Calu3 (cell line): ENCODE data around the gene SRMS. TPM values are rescaled to one million over a fixed set of nuclear protein-coding genes. Genes with fewer than 3 reads are reported as not detected.
A peak's percentile ranks its signal among the peaks of the same experiment; 100 is the strongest.

Experiments
- BruUV-seq: library from RNA; stranded (reverse); fragments of 400-500 nt; replicated peaks from 2 replicates; lab custom pipeline; 2021; lab: Mats Ljungman, UMichigan
- CTCF ChIA-PET: fragments of 300-600 bp; sonication (Branson Sonifier 250); formaldehyde crosslinking; loops from one replicate; lab custom pipeline; 2022; ENCODE audit warnings: antibody characterized with exemption; lab: Charles Lee
- DNase-seq: peaks from one replicate; pipeline ENCODE4 v3.0.0; 2022
- H3K27ac Mint-ChIP-seq: one replicate; pipeline ENCODE4 v1.8.0; 2022; ENCODE audit warnings: mixed read lengths; ENCODE audit not compliant: unreplicated experiment
- H3K27me3 Mint-ChIP-seq: one replicate; pipeline ENCODE4 v1.8.0; 2022; ENCODE audit warnings: mixed read lengths; ENCODE audit not compliant: unreplicated experiment
- H3K36me3 Mint-ChIP-seq: one replicate; pipeline ENCODE4 v1.8.0; 2022; ENCODE audit warnings: mild to moderate bottlenecking, moderate library complexity, mixed read lengths; ENCODE audit not compliant: insufficient read depth, unreplicated experiment
- H3K4me1 Mint-ChIP-seq: one replicate; pipeline ENCODE4 v1.8.0; 2022; ENCODE audit warnings: mild to moderate bottlenecking, low read depth, mixed read lengths; ENCODE audit not compliant: unreplicated experiment
- H3K4me3 Mint-ChIP-seq: one replicate; pipeline ENCODE4 v1.8.0; 2022; ENCODE audit warnings: mild to moderate bottlenecking, low read depth, moderate library complexity, mixed read lengths; ENCODE audit not compliant: unreplicated experiment
- H3K9me3 Mint-ChIP-seq: one replicate; pipeline ENCODE4 v1.8.0; 2022; ENCODE audit warnings: low read depth, mixed read lengths; ENCODE audit not compliant: unreplicated experiment
- CTCF ChIP-seq: fragments of 200-600 bp; IDR thresholded peaks from one replicate; pipeline ENCODE4 v1.8.0; 2022; ENCODE audit warnings: antibody characterized with exemption; ENCODE audit not compliant: unreplicated experiment
- intact Hi-C: fragments of 100-400 bp; cut with micrococcal nuclease; formaldehyde crosslinking; loops from one replicate; pipeline ENCODE4 v1.10.0; 2022; ENCODE audit not compliant: unreplicated experiment
- total RNA-seq: library from RNA; stranded (reverse); gene quantifications from 2 replicates; pipeline ENCODE4 v1.2.3, GENCODE V29; 2022

Gene SRMS
- total RNA-seq, 1 experiment from 2014 or later = not detected

- CTCF ChIA-PET = interaction anchor here (0.6 to 2.5 kb wide), 4 partner anchors 14 to 265 kb away, joined by 3 to 14 read pairs (median 6); partner anchors contain the start of gene PPDPF
- DNase-seq = no peak
- TF ChIP-seq CTCF = no peak
- Mint-ChIP-seq H3K4me1 (no peaks in the 10 kb centered on the region), H3K27me3 (peaks cover 33% of the 10 kb centered on the region), H3K27ac (no peak overlapping the region), H3K9me3 (peaks cover 4% of the 10 kb centered on the region), H3K4me3 (peak overlapping the region; percentile 9), H3K36me3 (peaks cover 35% of the 10 kb centered on the region)
- intact Hi-C loops = no loop called here
- BruUV-seq = no TSS peak
Measured at GRCh38 chr20:63500902-63501817, 46.4 kb downstream of the SRMS start.

DNA sequence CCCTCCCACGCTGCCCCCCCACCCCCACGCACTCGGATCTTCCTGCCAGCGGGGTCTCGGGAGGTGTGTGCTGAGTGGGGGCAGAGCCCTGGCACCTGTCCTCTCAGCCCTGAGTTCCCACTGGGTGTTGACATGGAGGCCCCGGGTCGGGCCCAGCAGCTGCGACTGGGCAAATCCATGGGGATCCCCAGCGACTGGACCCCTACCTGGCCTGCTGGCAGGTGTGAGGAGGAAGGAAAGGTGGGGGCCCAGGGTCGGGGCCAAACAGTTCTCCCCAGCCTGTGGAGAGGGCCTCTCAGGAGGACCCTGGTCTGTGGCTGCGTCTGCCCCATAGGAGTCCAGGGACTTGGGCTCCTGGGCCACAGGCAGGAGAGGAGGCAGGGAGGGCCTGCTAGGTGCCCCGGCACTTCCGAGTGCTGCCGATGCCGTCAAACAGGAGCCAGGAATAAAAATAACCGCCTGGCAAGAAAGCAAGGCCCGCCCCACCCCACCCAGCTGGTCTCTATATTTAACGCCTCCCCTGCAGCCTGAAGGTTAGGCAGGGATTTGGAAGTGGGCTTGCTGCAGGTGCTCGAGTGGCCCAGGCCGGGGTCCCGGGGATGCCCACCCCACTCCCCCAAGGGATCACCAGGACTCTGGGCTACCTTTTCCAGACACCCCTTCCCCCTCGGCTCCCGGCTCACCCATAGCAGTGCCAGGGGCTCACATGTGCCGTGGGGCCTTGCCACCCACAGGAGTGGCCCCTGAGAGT is 47.2 kb downstream of the SRMS start:
- no peak for TF ChIP-seq CTCF
- Mint-ChIP-seq H3K4me3 (peak overlapping the region; percentile 75), H3K9me3 (peaks cover 4% of the 10 kb centered on the region), H3K27me3 (peaks cover 24% of the 10 kb centered on the region), H3K27ac (no peak overlapping the region), H3K36me3 (peaks cover 40% of the 10 kb centered on the region), H3K4me1 (no peaks in the 10 kb centered on the region)
- CTCF ChIA-PET = interaction anchor here (0.6 kb wide), 2 partner anchors 188 to 266 kb away, joined by 3 to 5 read pairs; no protein-coding TSS in a partner anchor
- intact Hi-C loops = no loop called here
- no TSS peak for BruUV-seq
- no peak for DNase-seq

DNA sequence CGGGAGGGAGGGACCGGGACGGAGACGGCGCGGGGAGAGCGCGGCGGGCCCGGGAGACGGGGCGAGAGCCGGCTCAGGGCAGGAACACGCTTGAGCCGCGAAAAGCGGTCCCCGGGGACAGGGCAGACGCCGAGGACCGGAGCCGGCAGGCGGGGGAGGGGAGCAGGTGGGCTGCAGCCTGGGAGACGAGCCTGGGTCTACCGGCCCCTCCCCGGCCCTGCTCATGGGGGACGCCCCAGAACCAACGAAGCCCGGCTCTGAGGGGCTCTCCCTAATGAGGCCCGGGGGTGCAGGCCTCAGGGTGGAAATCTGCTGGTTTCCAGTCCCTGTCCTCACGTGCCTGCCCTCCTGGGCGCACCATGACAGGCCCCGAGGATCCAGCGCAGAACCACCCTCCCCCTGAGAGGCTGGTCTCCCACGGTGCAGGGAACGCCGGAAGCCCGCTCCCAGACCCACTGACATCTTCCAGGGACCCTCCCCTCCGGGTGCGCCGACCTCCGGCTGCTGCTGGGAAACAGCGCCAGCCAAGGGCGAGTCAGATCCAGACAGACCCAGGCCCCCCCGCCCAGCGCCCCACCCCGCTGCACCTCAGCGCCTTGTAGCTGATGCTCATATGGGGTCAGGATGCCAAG is 48.1 kb downstream of the SRMS start:
- Mint-ChIP-seq H3K27me3 (peaks cover 16% of the 10 kb centered on the region), H3K4me1 (no peaks in the 10 kb centered on the region), H3K4me3 (peak overlapping the region; percentile 75), H3K27ac (no peak overlapping the region), H3K9me3 (no peaks in the 10 kb centered on the region), H3K36me3 (peaks cover 45% of the 10 kb centered on the region)
- intact Hi-C loops = loop anchor here (2.0 kb wide), 1 partner anchor 21 kb away; the partner anchor contains the start of gene PPDPF
- no TSS peak for BruUV-seq
- peak; percentile 40 for DNase-seq
- CTCF ChIA-PET = no interaction called here
- no peak for TF ChIP-seq CTCF

GRCh38 chr20:63498960-63499337 is 48.6 kb downstream of the SRMS start, which contains the start of gene EEF1A2:
TSS of gene EEF1A2 (minus strand) at chr20:63499083. CDS start at chr20:63497763, 1,320 bp downstream.
- no peaks in the 10 kb centered on the region for H3K9me3 Mint-ChIP-seq
- peaks cover 45% of the 10 kb centered on the region for H3K36me3 Mint-ChIP-seq
- peaks cover 11% of the 10 kb centered on the region for H3K27me3 Mint-ChIP-seq
- H3K4me3 Mint-ChIP-seq = peak within 1 kb of the TSS; percentile 75
- peak; percentile 38 for TF ChIP-seq CTCF
- CTCF ChIA-PET = no interaction called here
- DNase-seq = peak; percentile 73
- intact Hi-C loops = loop anchor here (2.0 kb wide), 1 partner anchor 22 kb away; the partner anchor contains the start of gene PPDPF
- BruUV-seq = no TSS peak
- H3K27ac Mint-ChIP-seq = peak within 1 kb of the TSS; percentile 50
- no peaks in the 10 kb centered on the region for H3K4me1 Mint-ChIP-seq
